Osteoblast (primary cell): ENCODE data around the gene BTG4. TPM values are rescaled to one million over a fixed set of nuclear protein-coding genes. Genes with fewer than 3 reads are reported as not detected.

Source experiments
- DNase-seq: peaks from one replicate; pipeline ENCODE4 v3.0.0; 2011; ENCODE audit warnings: low spot score, mixed read lengths; ENCODE audit not compliant: insufficient read length; ENCODE audit errors: missing footprints
- H2AFZ ChIP-seq: 2 replicates; pipeline ENCODE4 v1.6.0; 2011; ENCODE audit warnings: mild to moderate bottlenecking, low read length
- H3K27ac ChIP-seq: 2 replicates; pipeline ENCODE4 v1.5.1; 2011; ENCODE audit warnings: mild to moderate bottlenecking, low read depth, low read length, moderate library complexity
- H3K27me3 ChIP-seq: 2 replicates; pipeline ENCODE4 v1.6.0; 2012; ENCODE audit warnings: mild to moderate bottlenecking, control low read depth, inconsistent platforms, low read length, moderate library complexity; ENCODE audit not compliant: insufficient read depth
- H3K36me3 ChIP-seq: 2 replicates; pipeline ENCODE4 v1.5.1; 2011; ENCODE audit warnings: mild to moderate bottlenecking, low read length, control low read depth, moderate library complexity; ENCODE audit not compliant: insufficient read depth
- H3K4me1 ChIP-seq: 2 replicates; pipeline ENCODE4 v1.5.1; 2011; ENCODE audit warnings: mild to moderate bottlenecking, low read length, control low read depth, moderate library complexity; ENCODE audit not compliant: insufficient read depth
- H3K4me2 ChIP-seq: 2 replicates; pipeline ENCODE4 v1.6.0; 2011; ENCODE audit warnings: mild to moderate bottlenecking, low read length; ENCODE audit not compliant: insufficient read depth
- H3K4me3 ChIP-seq: fragments of 200-600 bp; sonication (generic); 3 replicates; pipeline ENCODE4 v1.5.1; 2012; ENCODE audit warnings: mild to moderate bottlenecking, low read length, inconsistent platforms; ENCODE audit not compliant: insufficient read depth
- H3K79me2 ChIP-seq: 2 replicates; pipeline ENCODE4 v1.6.0; 2012; ENCODE audit warnings: mild to moderate bottlenecking, low read length, control low read depth, inconsistent platforms; ENCODE audit not compliant: insufficient read depth
- H3K9me3 ChIP-seq: 2 replicates; pipeline ENCODE4 v1.5.1; 2011; ENCODE audit warnings: low read depth, low read length, control low read depth
- H4K20me1 ChIP-seq: 2 replicates; pipeline ENCODE4 v1.6.0; 2012; ENCODE audit warnings: mild to moderate bottlenecking, low read length, control low read depth; ENCODE audit not compliant: insufficient read depth
- CTCF ChIP-seq: IDR thresholded peaks from 2 replicates; pipeline ENCODE4 v1.5.1; 2011; ENCODE audit warnings: mild to moderate bottlenecking, low read depth, low read length, moderate library complexity; ENCODE audit errors: extremely low read depth
- total RNA-seq: library from RNA; depleted of rRNA; stranded (reverse); fragments of >200 nt; gene quantifications from 2 replicates; pipeline ENCODE4 v1.2.3, GENCODE V29; 2012

The BTG4 gene
- total RNA-seq, 1 donor = not detected

DNA sequence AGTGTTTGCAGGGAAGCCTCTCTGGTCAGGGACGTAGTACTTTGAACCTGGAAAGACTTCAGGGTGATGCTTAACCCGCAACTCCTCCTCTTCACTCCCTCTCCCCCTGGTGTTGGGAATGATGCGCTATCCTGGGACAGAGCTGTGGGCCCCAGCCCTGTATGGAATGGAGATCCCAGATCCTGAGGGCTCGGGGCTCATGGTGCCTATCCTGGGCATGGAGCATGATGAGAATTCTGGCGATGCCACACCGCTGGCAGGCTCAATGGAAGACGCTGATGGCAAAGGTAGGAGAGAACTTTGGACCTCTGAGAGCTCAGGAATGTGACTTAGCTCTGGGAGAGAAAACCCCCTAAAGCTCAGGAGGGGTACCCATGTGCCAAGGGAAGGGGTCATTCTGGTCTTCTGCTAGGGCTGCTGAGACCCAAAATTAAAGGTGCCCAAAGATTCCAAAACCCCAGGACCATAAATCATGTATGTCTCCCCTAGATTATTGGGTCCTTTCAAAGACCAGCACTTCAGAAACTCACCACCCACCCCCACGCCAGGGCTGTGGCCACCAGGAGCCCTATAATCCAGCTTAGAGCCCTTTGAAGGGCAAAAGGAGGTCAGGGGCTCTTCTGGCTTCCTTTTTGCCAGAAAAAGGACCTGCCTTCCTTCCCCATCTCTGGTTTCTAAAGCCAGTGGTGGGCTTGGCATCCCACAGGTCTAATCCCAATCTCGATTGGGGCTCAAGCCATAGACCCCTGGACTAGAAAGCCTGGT lies 52.5 kb downstream of the BTG4 start:
- H3K79me2 ChIP-seq = no peaks in the 10 kb centered on the region

DNA sequence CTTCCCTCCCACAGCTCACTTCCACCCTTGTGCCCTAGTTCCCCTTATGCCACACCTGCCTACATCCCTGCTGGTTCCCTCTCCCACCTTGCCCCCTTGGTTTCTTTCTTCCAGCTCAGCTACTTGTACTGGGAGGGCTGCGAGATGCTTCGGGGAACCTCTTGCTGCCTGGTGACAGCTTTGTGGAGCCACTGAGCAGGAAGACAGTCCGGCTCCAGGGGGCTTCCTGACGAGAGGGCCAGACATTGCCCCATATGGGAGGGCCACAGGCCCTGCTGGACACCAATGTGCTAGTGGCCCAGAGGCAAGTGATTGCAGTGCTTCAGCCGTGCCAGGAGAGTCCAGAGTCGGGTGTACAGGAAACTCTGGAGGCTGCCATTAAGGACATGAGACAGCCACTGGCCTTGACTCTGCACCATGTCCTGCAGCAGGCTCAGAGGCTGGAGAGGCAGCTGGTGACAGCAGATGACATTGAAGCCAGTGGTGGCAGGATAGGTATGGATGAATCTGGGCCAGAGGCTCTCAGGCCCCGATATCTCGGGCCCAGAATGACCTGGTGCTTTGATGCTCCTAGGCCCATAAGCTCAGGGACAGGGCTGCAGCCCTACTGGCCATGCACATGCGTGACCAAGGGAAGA lies 54.3 kb downstream of the BTG4 start:
- no peak for TF ChIP-seq CTCF
- no peak overlapping the region for H3K27ac ChIP-seq
- H3K27me3 ChIP-seq = peaks cover 14% of the 10 kb centered on the region
- H3K36me3 ChIP-seq = no peaks in the 10 kb centered on the region
- no peak overlapping the region for H3K4me3 ChIP-seq
- no peak overlapping the region for H3K4me2 ChIP-seq
- H3K4me1 ChIP-seq = no peaks in the 10 kb centered on the region
- no peaks in the 10 kb centered on the region for H4K20me1 ChIP-seq
- no peaks in the 10 kb centered on the region for H3K79me2 ChIP-seq
- no peak overlapping the region for H2AFZ ChIP-seq
- H3K9me3 ChIP-seq = no peaks in the 10 kb centered on the region
- no peak for DNase-seq

More for the DNA sequence above, 52.5 kb downstream of the BTG4 start:
- Histone ChIP-seq H3K9me3 (no peaks in the 10 kb centered on the region), H3K36me3 (no peaks in the 10 kb centered on the region), H3K4me2 (no peak overlapping the region), H3K4me1 (no peaks in the 10 kb centered on the region), H3K27ac (no peak overlapping the region), H3K4me3 (no peak overlapping the region), H4K20me1 (no peaks in the 10 kb centered on the region), H2AFZ (no peak overlapping the region), H3K27me3 (peaks cover 14% of the 10 kb centered on the region)
- peak; percentile 35 for DNase-seq
- TF ChIP-seq CTCF = peak; percentile 13

- no peaks in the 10 kb centered on the region for H3K36me3 ChIP-seq
- no peaks in the 10 kb centered on the region for H3K9me3 ChIP-seq
- no peak overlapping the region for H2AFZ ChIP-seq
- H3K27ac ChIP-seq = no peak overlapping the region
- no peak for DNase-seq
- H3K27me3 ChIP-seq = peaks cover 14% of the 10 kb centered on the region
- H4K20me1 ChIP-seq = no peaks in the 10 kb centered on the region
- H3K79me2 ChIP-seq = no peaks in the 10 kb centered on the region
- H3K4me1 ChIP-seq = no peaks in the 10 kb centered on the region
- TF ChIP-seq CTCF = no peak
- H3K4me3 ChIP-seq = no peak overlapping the region
- no peak overlapping the region for H3K4me2 ChIP-seq
Observed at GRCh38 chr11:111456859-111457730, 55.1 kb downstream of the BTG4 start.
